GM18520 (cell line): Measurements from ENCODE around the gene VPS26C.

Experiments used
- ATAC-seq: cut with Tn5 transposase; IDR thresholded peaks from one replicate; pipeline ENCODE4 v1.9.1; 2021; ENCODE audit not compliant: unreplicated experiment

The VPS26C gene

GRCh38 chr21:37266515-37267221 lies 466 bp downstream of the VPS26C start:
- ATAC-seq = peak; percentile 1

DNA sequence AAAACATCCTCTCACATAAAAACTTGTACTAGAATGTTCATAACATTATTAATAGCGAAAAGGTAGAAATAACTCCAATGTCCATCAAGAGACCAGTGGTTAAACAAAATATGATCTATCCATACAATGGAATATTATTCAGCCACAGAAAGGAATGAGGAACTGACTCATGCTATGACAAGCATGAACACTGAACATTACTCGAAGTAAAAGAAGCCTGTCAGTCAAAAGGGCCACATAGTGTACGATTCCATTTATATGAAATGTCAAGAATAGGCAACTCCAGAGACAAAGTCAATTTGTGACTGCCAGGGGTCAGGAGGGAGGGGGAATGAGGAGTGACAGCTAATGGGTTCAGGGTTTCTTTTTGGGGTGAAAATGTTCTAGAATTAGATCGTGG lies 2.3 kb downstream of the VPS26C start:
- no peak for ATAC-seq

DNA sequence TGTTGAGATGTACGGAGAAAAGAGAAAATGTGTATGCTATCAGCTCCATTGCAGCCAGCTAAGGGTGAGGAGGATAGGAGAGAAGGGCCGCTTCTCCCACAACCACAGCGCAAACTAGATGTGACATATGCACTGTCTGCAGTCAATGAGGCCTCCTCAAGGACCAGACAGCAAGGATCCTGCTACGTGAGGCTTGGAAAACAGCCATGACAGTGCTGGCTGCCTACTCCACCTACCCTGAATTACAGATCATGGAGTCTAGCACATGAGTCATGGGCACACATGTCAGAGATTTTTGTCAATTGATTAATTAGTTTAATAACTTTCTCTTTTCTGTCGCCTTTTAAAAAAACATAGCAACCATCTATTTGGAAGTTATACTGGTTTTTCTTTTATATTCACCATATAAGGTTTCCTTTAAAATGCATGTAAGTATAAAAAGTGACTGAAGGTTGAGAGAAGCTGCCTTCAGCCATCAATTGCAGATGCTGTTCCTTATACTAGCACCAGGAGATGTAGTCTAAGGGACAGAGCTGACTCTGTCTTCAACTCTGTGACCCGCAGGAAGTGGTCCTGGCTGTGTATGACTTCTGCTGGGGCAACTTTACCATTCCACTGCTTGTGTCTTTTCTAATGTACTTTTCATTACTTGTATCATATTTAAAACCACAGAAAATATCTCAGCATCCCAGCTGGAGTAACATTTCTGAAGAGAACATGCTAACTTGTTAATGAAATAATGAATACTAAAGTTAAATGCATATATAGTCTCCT lies 3.1 kb downstream of the VPS26C start:
- ATAC-seq = no peak

GRCh38 chr21:37259426-37259825 lies 7.7 kb downstream of the VPS26C start:
- ATAC-seq = no peak

DNA sequence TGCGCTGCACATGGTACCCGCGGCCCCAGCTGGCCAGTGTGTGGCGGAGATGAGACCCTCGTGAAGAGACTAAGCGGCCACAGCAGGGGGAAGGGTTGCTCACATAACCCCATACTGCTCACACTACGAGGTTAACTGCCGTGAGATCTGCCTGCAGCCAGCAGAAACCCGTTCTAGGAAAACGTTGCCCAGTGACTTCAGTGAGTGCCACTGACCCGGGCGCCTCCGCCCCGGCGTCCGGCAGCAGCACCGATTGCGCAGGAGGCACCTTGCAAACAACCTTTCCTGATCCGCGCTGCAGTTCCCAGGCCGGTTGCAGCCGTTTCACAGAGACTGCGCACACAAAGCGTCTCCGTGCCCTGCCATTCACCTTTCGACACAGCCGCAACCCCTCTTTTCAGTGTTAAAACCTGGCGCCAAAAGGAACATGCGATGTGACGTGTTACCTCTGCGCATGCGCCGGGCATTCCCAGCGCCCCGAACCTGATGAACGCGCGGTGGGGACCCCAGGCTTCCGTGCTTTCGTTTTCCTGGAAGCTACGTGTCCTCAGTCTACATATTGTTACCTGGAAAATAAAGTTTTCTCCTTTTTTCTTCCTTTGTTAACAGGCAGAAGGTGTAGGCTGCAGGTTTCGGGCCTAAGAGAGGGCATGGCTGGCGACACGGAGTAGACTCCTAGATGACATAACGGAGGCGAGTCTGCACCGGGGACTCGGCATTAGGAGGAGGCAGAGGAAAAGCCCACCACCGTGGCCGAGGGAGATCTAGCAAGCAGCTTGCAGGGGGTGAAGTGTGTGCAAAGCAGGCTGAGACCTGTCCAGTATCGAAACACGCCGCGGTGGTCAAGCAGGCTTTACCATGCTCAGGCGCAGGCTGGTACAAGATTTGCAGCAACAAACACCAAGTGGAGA lies 8.9 kb downstream of the VPS26C start:
- peak; percentile 31 for ATAC-seq

DNA sequence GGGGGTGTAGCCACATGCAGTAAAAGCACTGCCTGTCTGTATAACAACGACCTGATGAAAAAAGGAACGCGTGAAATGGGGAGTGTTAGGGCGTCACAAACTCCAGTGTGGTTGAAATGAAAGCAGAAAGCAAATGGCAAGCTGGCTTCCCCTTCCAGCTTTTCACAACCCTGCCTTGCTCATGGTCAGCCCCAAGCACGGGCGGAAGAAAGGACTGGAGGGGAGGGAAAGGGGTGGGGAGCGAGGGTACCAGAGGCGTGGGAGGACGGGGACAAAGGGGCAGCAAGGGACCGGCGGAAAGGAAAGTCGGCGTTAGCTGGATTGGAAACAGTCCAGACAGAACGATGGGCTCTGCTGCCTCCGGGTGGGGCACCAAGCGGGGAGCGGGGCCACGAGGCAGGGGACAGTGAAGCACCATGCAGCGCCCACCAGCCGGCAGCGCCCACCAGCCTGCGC lies 9.6 kb downstream of the VPS26C start:
- peak; percentile 10 for ATAC-seq

DNA sequence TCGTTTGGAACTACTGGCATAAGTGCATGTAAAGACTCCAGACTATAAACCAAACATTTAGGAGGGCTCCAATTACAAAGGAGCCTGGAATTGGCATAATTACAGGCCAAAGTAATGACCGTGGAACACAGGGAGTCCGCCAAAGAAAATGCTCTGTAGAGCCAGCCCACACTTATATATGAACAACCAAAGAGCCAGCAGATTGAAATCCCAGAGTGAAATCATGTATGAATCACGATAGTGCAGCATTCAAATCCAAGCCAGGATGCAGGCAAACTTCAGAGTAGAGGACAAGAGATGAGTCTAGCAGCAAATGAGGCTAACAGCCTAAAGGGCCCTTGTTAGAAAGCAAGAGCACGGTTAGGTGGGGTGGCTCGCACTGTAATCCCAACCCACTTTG lies 13.1 kb downstream of the VPS26C start:
- ATAC-seq = no peak

DNA sequence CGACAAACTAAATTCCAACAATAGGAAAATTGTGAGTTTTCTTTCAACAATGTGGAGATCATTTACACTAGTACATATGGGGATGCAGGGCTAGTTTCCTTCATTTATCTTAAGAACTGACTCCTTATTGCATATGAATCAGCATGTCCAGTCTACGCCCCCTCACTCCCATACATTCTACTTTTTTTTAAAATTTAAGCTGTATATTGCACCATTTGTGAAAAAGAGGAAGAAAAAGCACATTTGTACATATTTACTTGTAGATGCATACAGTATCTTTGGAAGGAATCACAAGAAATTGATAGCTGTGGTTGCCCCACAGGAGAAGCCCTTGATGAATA lies 15.9 kb downstream of the VPS26C start:
- ATAC-seq = no peak

DNA sequence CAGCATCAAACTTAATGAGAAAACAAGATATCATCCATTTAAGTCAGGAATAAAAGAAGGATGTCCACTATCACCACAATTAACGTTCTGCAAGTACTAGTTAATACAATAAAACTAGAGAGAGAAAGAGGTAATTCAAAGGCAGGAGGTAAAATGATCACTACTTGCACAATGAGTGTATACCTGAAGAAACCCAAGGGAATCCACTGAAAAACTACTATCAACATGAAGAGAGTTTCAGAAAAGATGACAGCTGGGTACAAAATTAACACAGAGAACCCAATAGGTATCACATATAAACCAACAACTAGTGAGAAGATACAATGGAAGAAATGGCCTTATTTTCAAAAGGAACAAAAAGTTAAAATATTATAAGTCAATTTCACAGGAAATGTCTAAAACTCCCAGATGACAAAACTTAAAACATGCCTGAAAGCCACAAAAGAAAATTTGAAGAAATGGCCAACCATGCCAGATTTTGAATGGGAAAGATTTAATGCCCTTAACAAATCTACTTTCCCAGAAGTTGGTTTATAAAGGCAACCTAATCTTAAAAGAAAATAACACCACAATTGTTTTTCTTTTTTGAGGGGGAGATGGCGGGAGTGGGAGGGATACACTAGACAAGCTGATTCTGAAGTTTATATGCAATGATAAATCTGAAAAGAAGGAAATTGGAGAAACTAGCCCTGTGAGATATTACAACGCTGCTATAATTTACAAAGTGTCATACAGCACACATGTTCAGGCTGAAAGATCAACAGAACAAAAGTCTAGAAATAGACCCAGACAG lies 17.8 kb downstream of the VPS26C start:
- no peak for ATAC-seq

GRCh38 chr21:37248298-37248697 lies 18.8 kb downstream of the VPS26C start:
- no peak for ATAC-seq

DNA sequence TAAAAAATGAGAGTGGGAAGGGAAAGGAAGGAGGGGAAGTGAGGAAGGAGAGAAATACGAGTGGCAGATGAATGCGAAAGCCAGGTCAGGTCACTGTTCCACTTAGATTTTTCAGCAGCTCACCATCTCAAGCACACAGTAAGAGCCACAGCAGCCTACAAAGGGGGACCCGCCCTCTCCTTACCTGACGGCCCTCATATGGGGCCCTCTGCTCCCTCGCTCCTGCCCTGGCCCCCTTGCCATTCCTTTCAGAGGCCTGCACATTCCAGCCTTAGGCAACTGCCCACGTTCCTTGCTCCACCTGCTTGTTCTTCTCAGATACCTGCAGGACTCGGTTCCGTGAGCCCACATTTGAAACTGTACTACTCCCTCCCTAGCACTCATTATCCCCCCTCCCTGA lies 22.0 kb downstream of the VPS26C start:
- no peak for ATAC-seq

DNA sequence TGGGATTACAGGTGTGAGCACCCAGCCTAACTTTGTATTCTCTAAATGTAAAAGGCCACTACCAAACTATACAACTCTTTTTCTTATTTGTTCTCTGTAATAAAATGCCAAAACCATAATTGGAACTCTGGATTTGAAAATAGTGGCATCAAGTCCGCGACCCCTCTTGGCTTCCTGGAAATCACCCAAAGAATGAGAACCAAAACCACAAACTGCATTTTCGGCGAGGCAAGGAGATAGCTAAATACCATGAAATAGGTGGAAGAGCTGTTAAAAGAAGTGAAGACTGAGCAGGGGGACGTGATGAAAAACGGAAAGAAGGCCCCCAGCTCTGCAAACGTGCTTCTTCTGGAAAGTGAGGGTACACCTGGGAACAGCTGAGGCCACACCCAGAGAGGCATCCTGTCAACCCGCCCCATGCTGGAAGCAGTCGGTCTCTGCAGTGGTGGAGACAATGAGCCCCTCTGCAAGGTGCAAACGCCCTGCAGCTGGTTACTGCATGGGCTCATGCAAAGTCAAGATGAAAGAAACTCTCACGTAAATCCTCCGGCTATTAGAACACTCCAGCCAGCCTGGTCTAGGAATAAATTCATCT lies 22.5 kb downstream of the VPS26C start:
- no peak for ATAC-seq

- ATAC-seq = no peak
Observed at GRCh38 chr21:37243961-37244360, 23.2 kb downstream of the VPS26C start.

- ATAC-seq = no peak
Observed at GRCh38 chr21:37241426-37241825, 25.7 kb downstream of the VPS26C start.

GRCh38 chr21:37240978-37241377 lies 26.2 kb downstream of the VPS26C start:
- no peak for ATAC-seq

DNA sequence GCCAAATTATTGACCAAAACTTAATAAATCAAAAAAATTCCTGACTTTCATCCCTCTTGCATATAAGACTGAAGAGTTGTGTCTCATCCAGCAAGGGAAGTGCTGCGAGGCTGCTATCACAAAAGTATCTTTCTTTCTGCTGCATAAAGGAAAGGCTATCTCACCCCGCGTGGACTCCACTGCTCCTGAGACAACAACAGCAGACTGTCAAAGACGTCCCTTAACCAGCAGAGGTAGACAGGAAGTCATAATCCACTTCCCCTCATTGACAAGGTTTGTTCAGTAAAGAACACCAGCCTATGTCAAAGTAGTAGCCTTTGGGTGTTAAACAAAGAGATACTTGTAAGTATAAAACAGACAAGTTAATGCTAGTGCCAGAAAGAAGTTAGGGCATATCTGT lies 29.4 kb downstream of the VPS26C start:
- ATAC-seq = no peak

DNA sequence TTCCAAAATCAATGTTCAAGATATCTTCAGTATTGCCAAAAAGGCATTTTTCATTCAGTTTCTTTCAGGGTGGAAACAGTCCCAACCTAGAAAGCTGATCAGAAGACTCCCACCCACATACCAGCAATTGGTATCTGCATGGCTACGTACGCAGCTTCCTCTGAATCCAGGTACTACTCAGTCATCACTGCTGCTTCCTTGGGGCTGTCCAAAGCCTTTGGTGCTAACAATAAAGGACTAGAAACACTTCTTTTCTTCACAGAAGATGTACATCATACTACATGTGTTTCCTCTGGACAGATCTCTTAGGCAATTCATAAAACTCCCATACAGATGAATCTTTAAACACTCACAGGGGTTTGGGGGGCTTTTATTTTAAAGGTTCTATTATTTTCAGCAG lies 29.8 kb downstream of the VPS26C start:
- no peak for ATAC-seq

DNA sequence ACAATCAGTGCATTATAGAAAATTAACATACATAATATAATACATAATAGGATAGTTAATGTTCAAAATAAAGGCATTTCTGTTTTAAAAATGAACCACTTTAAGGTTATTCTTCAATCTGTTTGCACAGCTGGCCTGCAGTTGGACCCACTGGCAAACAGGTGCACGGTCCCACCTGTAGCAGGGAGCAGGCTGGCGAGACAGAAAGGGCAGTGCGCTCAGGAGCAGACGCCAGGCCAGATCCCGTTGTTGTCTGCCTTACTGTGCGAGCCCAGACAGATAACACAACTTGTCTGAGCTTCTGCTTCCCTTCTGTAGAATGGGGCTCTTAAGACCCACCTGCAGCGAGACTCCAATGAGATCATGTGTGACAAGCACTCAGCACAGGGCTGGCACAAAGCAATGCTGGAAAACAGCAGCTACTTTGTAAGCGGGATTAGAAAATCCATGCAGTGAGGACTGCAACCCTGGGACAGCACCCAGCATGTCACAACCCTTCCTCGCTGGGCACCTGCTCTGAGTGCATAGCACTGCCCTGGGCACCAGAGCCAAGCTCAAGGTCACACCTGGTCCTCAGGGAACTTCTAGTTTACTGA lies 33.5 kb downstream of the VPS26C start:
- no peak for ATAC-seq

DNA sequence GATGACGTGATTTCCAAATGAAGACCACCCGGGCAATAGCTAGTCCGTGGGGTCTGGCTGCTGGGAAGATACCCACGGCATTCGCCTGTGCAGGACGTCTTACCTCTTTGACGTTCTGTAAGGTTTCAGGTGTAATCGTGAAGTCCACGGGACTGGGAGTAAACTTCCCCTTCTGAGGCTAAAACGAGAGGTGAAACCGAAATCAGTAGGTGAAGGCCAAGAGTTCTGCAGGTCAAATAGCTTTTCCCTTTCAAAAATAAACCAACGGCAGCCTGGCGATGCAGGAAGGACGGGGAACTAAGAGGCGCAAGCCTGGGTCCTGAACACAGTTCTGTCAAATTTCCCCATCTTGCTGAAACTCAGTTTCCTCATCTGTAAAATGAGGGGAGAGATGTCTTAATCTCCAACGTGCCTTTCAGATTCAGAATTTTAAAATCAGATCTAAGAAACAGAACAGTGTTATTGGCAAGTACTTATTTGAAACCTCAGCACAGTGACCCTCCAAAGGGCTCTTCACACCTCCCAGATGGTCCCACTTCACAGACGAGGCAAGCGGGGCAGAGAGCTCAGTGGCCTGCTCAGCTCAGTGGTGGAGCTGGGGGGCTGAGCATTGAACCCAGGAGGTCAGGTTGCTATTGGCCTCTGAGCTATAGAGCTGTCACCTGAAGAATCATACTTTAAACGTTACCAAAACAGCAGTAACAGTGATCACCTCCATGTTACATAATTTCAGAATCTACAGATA lies 34.7 kb downstream of the VPS26C start:
- ATAC-seq = no peak
